ENCODE measurements around the gene ADRA2C. TPM values are rescaled to one million over a fixed set of nuclear protein-coding genes. Genes with fewer than 3 reads are reported as not detected.
A peak's percentile ranks its signal among the peaks of the same experiment; 100 is the strongest.

ADRA2C gene
- total and polyA plus RNA-seq, 2 of the 13 experiments (the other 11 are each of a cell fraction or from before 2014, with no cell fraction given): 15.4 to 69.7 TPM

GRCh38 chr4:3756343-3757059 is 9.7 kb upstream of the ADRA2C start (continued):
- no peak for TF ChIP-seq E2F5 (CRISPR knock-in tag; conservative IDR thresholded peaks at IDR 0.05)
- TF ChIP-seq ZSCAN9 (CRISPR knock-in tag; IDR thresholded peaks at IDR 0.05; ENCODE audit: borderline replicate concordance): no peak
- peak; percentile 56; the same call in 1 of the 2 replicates for TF ChIP-seq ZNF17 (CRISPR knock-in tag; IDR thresholded peaks at IDR 0.05)
- TF ChIP-seq ZNF549 (CRISPR knock-in tag; IDR thresholded peaks at IDR 0.05): no peak
- no peak for TF ChIP-seq ZBTB26 (CRISPR knock-in tag; IDR thresholded peaks at IDR 0.05; ENCODE audit: borderline replicate concordance)
- no peak for TF ChIP-seq FOXK1 (CRISPR knock-in tag; IDR thresholded peaks at IDR 0.05; ENCODE audit: borderline replicate concordance, low read depth)
- no peak for TF ChIP-seq ZSCAN31 (CRISPR knock-in tag; IDR thresholded peaks at IDR 0.05; ENCODE audit: low read depth)
- no peak for TF ChIP-seq PHF20 (CRISPR knock-in tag; IDR thresholded peaks at IDR 0.05)
- TF ChIP-seq PHF21A (CRISPR knock-in tag; IDR thresholded peaks at IDR 0.05): no peak
- TF ChIP-seq ZSCAN29 (CRISPR knock-in tag; conservative IDR thresholded peaks at IDR 0.05): no peak
- TF ChIP-seq SKI (IDR thresholded peaks at IDR 0.05; ENCODE audit: partially characterized antibody): no peak
- TF ChIP-seq SMARCE1 (IDR thresholded peaks at IDR 0.05; ENCODE audit: borderline replicate concordance): no peak
- no peak for TF ChIP-seq RXRA (CRISPR knock-in tag; IDR thresholded peaks at IDR 0.05)
- TF ChIP-seq MEIS1 (CRISPR knock-in tag; IDR thresholded peaks at IDR 0.05; ENCODE audit: borderline replicate concordance): no peak
- TF ChIP-seq ZNF276 (CRISPR knock-in tag; IDR thresholded peaks at IDR 0.05; ENCODE audit: low read depth): no peak
- TF ChIP-seq BCL6 (CRISPR knock-in tag; IDR thresholded peaks at IDR 0.05): no peak
- TF ChIP-seq ZNF12 (CRISPR knock-in tag; IDR thresholded peaks at IDR 0.05): peak; percentile 92
- TF ChIP-seq, protein P1, sequence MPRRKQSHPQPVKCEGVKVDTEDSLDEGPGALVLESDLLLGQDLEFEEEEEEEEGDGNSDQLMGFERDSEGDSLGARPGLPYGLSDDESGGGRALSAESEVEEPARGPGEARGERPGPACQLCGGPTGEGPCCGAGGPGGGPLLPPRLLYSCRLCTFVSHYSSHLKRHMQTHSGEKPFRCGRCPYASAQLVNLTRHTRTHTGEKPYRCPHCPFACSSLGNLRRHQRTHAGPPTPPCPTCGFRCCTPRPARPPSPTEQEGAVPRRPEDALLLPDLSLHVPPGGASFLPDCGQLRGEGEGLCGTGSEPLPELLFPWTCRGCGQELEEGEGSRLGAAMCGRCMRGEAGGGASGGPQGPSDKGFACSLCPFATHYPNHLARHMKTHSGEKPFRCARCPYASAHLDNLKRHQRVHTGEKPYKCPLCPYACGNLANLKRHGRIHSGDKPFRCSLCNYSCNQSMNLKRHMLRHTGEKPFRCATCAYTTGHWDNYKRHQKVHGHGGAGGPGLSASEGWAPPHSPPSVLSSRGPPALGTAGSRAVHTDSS (CRISPR knock-in tag; conservative IDR thresholded peaks at IDR 0.05): no peak
- no peak for TF ChIP-seq PREB (CRISPR knock-in tag; IDR thresholded peaks at IDR 0.05)
- TF ChIP-seq ZNF556 (CRISPR knock-in tag; IDR thresholded peaks at IDR 0.05; ENCODE audit: borderline replicate concordance): peak; percentile 81
- TF ChIP-seq ELF4 (CRISPR knock-in tag; IDR thresholded peaks at IDR 0.05; ENCODE audit: borderline replicate concordance): no peak
- TF ChIP-seq CCDC6 (CRISPR knock-in tag; IDR thresholded peaks at IDR 0.05): no peak
- no peak for TF ChIP-seq ZNF7 (CRISPR knock-in tag; IDR thresholded peaks at IDR 0.05)
- TF ChIP-seq YY1 (IDR thresholded peaks at IDR 0.05; ENCODE audit: insufficient read depth, insufficient replicate concordance, low read depth, low read length): peak; percentile 60
- peak; percentile 30; the same call in 1 of the 2 replicates for TF ChIP-seq HCFC1 (IDR thresholded peaks at IDR 0.05; ENCODE audit: low read depth, low read length)

All from HepG2 (cell line).